LNCAP (cell line): ENCODE measurements around the gene ZCCHC4.
A peak's percentile ranks its signal among the peaks of the same experiment; 100 is the strongest.

Experiments used
- CTCF ChIP-seq: fragments of 450-650 bp; IDR thresholded peaks from 2 replicates; pipeline ENCODE4 v1.5.1; 2017; ENCODE audit warnings: mild to moderate bottlenecking

Gene ZCCHC4

GRCh38 chr4:25347971-25348370 is 35.4 kb downstream of the ZCCHC4 start:
- TF ChIP-seq CTCF: no peak

GRCh38 chr4:25350561-25350960 is 38.0 kb downstream of the ZCCHC4 start:
- TF ChIP-seq CTCF: no peak

- TF ChIP-seq CTCF: no peak
Observed at GRCh38 chr4:25351777-25352416, 39.3 kb downstream of the ZCCHC4 start.

- no peak for TF ChIP-seq CTCF
Observed at GRCh38 chr4:25356068-25356467, 43.5 kb downstream of the ZCCHC4 start.

GRCh38 chr4:25358515-25359275 is 46.1 kb downstream of the ZCCHC4 start:
- no peak for TF ChIP-seq CTCF

- no peak for TF ChIP-seq CTCF
Observed at GRCh38 chr4:25361253-25361652, 48.7 kb downstream of the ZCCHC4 start.

GRCh38 chr4:25367004-25367621 is 54.5 kb downstream of the ZCCHC4 start:
- TF ChIP-seq CTCF: peak; percentile 82
